Naive thymus-derived CD4-positive, alpha-beta T cell (primary cell): Measurements from ENCODE around the gene GPT2. TPM values are rescaled to one million over a fixed set of nuclear protein-coding genes. Genes with fewer than 3 reads are reported as not detected.
A peak's percentile ranks its signal among the peaks of the same experiment; 100 is the strongest.

ENCODE experiments used
- ATAC-seq: fragments of 150-1000 bp; cut with Tn5 transposase; 2 replicates; pipeline ENCODE4 v1.10.0; 2021; ENCODE audit warnings: mild to moderate bottlenecking, moderate library complexity
- CTCF ChIA-PET: fragments of 350-600 bp; sonication (Branson Sonifier 250); formaldehyde crosslinking; loops from one replicate; lab custom pipeline; 2021; ENCODE audit warnings: antibody characterized with exemption; lab: Charles Lee
- POLR2A ChIA-PET: fragments of 350-600 bp; sonication (Branson Sonifier 250); formaldehyde crosslinking; loops from one replicate; lab custom pipeline; 2021; ENCODE audit warnings: antibody characterized with exemption, inconsistent platforms; lab: Charles Lee
- DNase-seq, 9 donors: peaks; one replicate each; pipeline versions ENCODE4 v3.0.0 to v3.0.0-alpha.2; 2020 to 2022; ENCODE audit warnings: mixed read lengths in 1 of 9
- H3K27ac ChIP-seq: one replicate; pipeline ENCODE4 v1.7.0; 2013; ENCODE audit warnings: mild to moderate bottlenecking, low read depth, low read length, moderate library complexity
- H3K27me3 ChIP-seq, 2 donors: one replicate each; pipeline ENCODE4 v1.7.0; 2013; ENCODE audit warnings: low read length in 2 of 2, mild to moderate bottlenecking in 2 of 2, moderate library complexity in 2 of 2; ENCODE audit not compliant: control insufficient read depth in 2 of 2, insufficient read depth in 2 of 2
- H3K36me3 ChIP-seq, 3 experiments: 1 replicate in 2 of 3; 2 replicates in 1 of 3; pipeline ENCODE4 v1.7.0; 2013; ENCODE audit warnings: low read length in 3 of 3, mild to moderate bottlenecking in 3 of 3, moderate library complexity in 1 of 3; ENCODE audit not compliant: insufficient read depth in 3 of 3, control insufficient read depth in 2 of 3
- H3K4me1 ChIP-seq, 2 donors: one replicate each; pipeline ENCODE4 v1.7.0; 2013; ENCODE audit warnings: low read length in 2 of 2, mild to moderate bottlenecking in 2 of 2, moderate library complexity in 1 of 2; ENCODE audit not compliant: control insufficient read depth in 2 of 2, insufficient read depth in 2 of 2
- H3K4me3 ChIP-seq: 2 replicates; pipeline ENCODE4 v1.7.0; 2013; ENCODE audit warnings: mild to moderate bottlenecking, low read length
- H3K9me3 ChIP-seq, 3 experiments: 1 replicate in 2 of 3; 2 replicates in 1 of 3; pipeline ENCODE4 v1.7.0; 2013; ENCODE audit warnings: low read length in 3 of 3; ENCODE audit not compliant: control insufficient read depth in 2 of 3
- H3K27ac Mint-ChIP-seq, 9 donors: one replicate each; pipeline ENCODE4 v1.8.0; 2020 to 2022; ENCODE audit warnings: mixed read lengths in 9 of 9, mild to moderate bottlenecking in 8 of 9, moderate library complexity in 5 of 9, inconsistent platforms in 2 of 9
- H3K27me3 Mint-ChIP-seq, 5 donors: one replicate each; pipeline ENCODE4 v1.8.0; 2021 to 2022; ENCODE audit warnings: mixed read lengths in 5 of 5, mild to moderate bottlenecking in 1 of 5
- H3K36me3 Mint-ChIP-seq, 5 donors: one replicate each; pipeline ENCODE4 v1.8.0; 2020 to 2022; ENCODE audit warnings: mixed read lengths in 5 of 5, mild to moderate bottlenecking in 3 of 5, inconsistent platforms in 1 of 5
- H3K4me1 Mint-ChIP-seq, 7 donors: one replicate each; pipeline ENCODE4 v1.8.0; 2020 to 2022; ENCODE audit warnings: mixed read lengths in 7 of 7, mild to moderate bottlenecking in 3 of 7, inconsistent platforms in 1 of 7
- H3K4me3 Mint-ChIP-seq, 10 donors: one replicate each; pipeline ENCODE4 v1.8.0; 2020 to 2022; ENCODE audit warnings: mild to moderate bottlenecking in 10 of 10, mixed read lengths in 10 of 10, moderate library complexity in 6 of 10, inconsistent platforms in 2 of 10
- H3K9me3 Mint-ChIP-seq, 11 donors: one replicate each; pipeline ENCODE4 v1.8.0; 2020 to 2022; ENCODE audit warnings: mixed read lengths in 11 of 11, mild to moderate bottlenecking in 4 of 11, inconsistent platforms in 1 of 11, moderate library complexity in 1 of 11
- intact Hi-C, 2 donors: fragments of 100-400 bp; cut with micrococcal nuclease; formaldehyde crosslinking; loops; one replicate each; pipeline ENCODE4 v1.15.1; 2023
- polyA plus RNA-seq, 2 donors: library from polyadenylated mRNA; unstranded; fragments of 300-500 nt; fragmentation: Illumina TruSeq; gene quantifications; one replicate each; pipeline ENCODE4 v1.2.3, GENCODE V29; 2021
- total RNA-seq, 6 experiments: library from RNA in 5 of 6; stranded (reverse) in 5 of 6; gene quantifications; 1 replicate in 5 of 6; 2 replicates in 1 of 6; pipeline ENCODE4 v1.2.3 and lab custom pipeline; 2021 to 2026

GPT2 gene
- total and polyA plus RNA-seq, 7 experiments from 2014 or later, result 0.40 to 7.7 (median 0.64) TPM

DNA sequence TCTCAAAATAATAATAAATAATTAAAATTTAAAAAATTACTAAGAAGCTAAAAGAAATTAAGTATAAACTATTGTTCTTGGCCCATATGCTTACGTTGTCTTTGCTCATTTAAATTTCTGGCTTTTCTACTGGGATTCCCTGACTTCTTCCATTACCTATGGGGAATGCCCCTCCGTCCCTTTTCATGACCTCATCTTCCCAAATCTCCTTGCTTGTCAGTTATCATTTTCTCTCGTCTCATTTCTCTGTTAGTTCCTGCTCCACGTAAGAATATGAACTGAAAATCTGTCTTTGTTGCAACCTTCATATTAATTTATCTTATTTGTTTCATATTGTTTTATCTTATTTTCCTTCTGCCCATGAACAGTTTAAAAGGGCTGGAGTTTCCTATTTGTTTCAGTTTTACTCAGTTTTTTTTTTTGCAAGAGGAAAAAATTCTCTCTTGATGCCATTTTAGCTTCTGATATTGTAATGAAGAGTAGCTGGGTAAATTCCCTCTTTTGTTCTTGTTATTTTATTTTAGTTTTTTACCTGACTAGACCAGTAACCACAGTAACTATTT, 91.8 kb downstream of the GPT2 start:
- Histone ChIP-seq H3K27ac (no peak overlapping the region), H3K36me3 (peaks cover 0 to 5% (median 0%) of the 10 kb centered on the region in 3 experiments), H3K9me3 (no peaks in the 10 kb centered on the region), H3K4me3 (no peak overlapping the region), H3K4me1 (peaks cover 17 to 21% of the 10 kb centered on the region in 2 donors), H3K27me3 (no peaks in the 10 kb centered on the region)
- intact Hi-C loops, result loop anchor here (2.0 to 10.0 kb wide), 2 partner anchors 41 to 169 kb away; partner anchors contain the start of gene NETO2 (in 1 of the 2)
- ATAC-seq (no peak), DNase-seq (no peak)
- Mint-ChIP-seq H3K36me3 (peaks cover 0 to 18% (median 10%) of the 10 kb centered on the region in 5 donors), H3K27ac (peak overlapping the region; percentile 36 to 99 (median 85)), H3K4me3 (peak overlapping the region in 7 of 10 donors; percentile 14 to 55 (median 42)), H3K27me3 (no peaks in the 10 kb centered on the region), H3K9me3 (peaks cover 0 to 2% (median 0%) of the 10 kb centered on the region in 11 donors), H3K4me1 (peaks cover 27 to 52% (median 37%) of the 10 kb centered on the region in 7 donors)
- ChIA-PET POLR2A (no interaction called here), CTCF (interaction anchor here (0.6 kb wide), 1 partner anchor 29 kb away, joined by 5 read pairs; no protein-coding TSS in a partner anchor)

DNA sequence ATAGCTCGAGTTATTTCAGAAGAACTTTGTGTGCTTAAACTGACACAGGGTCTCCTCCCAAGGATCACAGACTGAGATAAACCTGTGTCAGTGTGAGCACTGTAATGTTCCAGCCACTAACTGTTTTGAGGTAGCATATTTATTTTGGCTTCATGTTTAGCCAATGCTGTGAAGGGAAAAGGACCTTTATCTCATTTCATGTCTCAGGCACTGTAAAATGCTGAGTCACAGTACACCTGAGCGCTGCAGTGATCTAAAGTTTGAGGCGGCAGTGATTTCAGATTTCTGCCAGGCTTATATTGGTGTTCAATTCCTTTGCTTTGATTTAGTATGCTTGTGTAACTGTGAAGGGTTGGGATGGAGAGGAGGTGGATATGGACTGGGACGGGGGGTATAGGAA, 92.4 kb downstream of the GPT2 start:
- H3K36me3 ChIP-seq, result peaks cover 0 to 5% (median 0%) of the 10 kb centered on the region in 3 experiments
- no peaks in the 10 kb centered on the region for H3K27me3 Mint-ChIP-seq
- H3K4me1 Mint-ChIP-seq, result peaks cover 26 to 46% (median 33%) of the 10 kb centered on the region in 7 donors
- peak overlapping the region in 6 of 9 donors; percentile 70 to 99 (median 86) for H3K27ac Mint-ChIP-seq
- peaks cover 0 to 15% (median 4%) of the 10 kb centered on the region in 5 donors for H3K36me3 Mint-ChIP-seq
- H3K9me3 Mint-ChIP-seq, result peaks cover 0 to 2% (median 0%) of the 10 kb centered on the region in 11 donors
- H3K27me3 ChIP-seq, result no peaks in the 10 kb centered on the region
- POLR2A ChIA-PET, result no interaction called here
- no peak overlapping the region for H3K4me3 ChIP-seq
- CTCF ChIA-PET, result interaction anchor here (0.6 kb wide), 1 partner anchor 28 kb away, joined by 5 read pairs; no protein-coding TSS in a partner anchor
- peaks cover 16% of the 10 kb centered on the region in 2 donors for H3K4me1 ChIP-seq
- no peaks in the 10 kb centered on the region for H3K9me3 ChIP-seq
- no peak overlapping the region for H3K4me3 Mint-ChIP-seq
- DNase-seq, result no peak
- no peak for ATAC-seq
- H3K27ac ChIP-seq, result no peak overlapping the region
- intact Hi-C loops, result loop anchor here in 1 of 2 donors (10.0 kb wide), 1 partner anchor 168 kb away; the partner anchor contains the start of gene NETO2

Other genes with a start within 250 kb of the GPT2 start
- 10 to 100 TPM; 53.8 to 93.0 (median 85.8) TPM for gene VPS35, start 195.2 kb upstream of the GPT2 start, total RNA-seq
- gene VPS35, start 195.2 kb upstream of the GPT2 start, polyA plus RNA-seq, result 10 to 100 TPM; 73.0 to 85.7 TPM
- gene ORC6, start 194.7 kb upstream of the GPT2 start, total RNA-seq, result 10 to 100 TPM in 1 of 5 experiments, 1 to 10 TPM in 4; 2.7 to 27.3 (median 5.1) TPM
- 1 to 10 TPM; 1.1 to 1.4 TPM for gene ORC6, start 194.7 kb upstream of the GPT2 start, polyA plus RNA-seq
- gene MYLK3, start 136.0 kb upstream of the GPT2 start, total RNA-seq, result under 1 TPM in 2 of 5 experiments, not detected in 3; 0.20 to 0.42 TPM
- gene MYLK3, start 136.0 kb upstream of the GPT2 start, polyA plus RNA-seq, result not detected
- 10 to 100 TPM in 3 of 5 experiments, 1 to 10 TPM in 2; 5.6 to 14.0 (median 12.7) TPM for gene C16orf87, start 53.2 kb upstream of the GPT2 start, total RNA-seq
- 1 to 10 TPM; 5.3 to 8.8 TPM for gene C16orf87, start 53.2 kb upstream of the GPT2 start, polyA plus RNA-seq
- 10 to 100 TPM; 59.4 to 73.3 (median 60.9) TPM for gene DNAJA2, start 89.3 kb downstream of the GPT2 start, total RNA-seq
- gene DNAJA2, start 89.3 kb downstream of the GPT2 start, polyA plus RNA-seq, result 10 to 100 TPM; 69.2 to 98.2 TPM